ENCODE measurements around the gene NOX5.

NOX5 gene

DNA sequence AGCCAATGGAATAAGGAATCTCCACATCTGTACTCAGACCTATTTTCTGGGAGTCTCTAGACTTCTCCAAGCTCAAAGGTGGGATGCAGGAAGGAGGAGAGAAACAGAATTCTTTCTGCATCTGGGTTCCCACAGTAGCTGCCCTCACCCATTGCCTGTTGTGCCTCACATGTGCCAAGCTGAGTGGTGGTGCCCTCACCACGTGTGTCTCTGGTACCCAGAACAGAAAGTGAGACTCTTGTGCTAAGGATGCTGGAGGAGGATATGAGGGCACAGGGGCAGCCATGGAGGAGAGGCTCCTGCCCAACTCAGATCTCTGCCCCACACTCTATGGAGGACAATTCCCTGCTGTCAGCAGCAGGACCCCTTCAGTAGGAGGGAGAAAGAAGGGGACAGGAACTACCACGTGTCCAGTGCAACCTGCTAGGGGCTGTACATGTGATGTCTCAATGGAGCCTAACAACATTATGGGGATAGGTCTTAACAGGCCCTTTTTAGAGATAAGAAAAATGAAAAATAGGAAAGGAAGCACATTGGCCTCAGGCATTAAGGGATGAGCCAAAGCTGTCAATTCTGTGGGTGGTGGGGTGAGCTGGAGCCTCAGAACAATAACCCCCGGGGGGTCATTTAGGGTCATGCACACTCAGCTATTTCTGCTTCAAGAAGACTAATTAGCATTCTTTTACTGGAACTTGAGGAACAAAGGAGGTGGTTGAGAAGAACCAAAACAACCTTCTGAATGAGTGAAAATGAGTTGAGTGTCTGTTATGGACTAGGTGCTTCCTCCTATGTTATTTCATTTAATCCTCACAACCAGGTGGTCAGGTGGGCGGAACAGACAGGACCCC lies 16.3 kb upstream of the NOX5 start:
- DNase-seq (ENCODE audit: low read depth): no peak
- no peak overlapping the region for H3K4me3 ChIP-seq (replicated peaks; ENCODE audit: low read depth, low read length)
- TF ChIP-seq CTCF (IDR thresholded peaks at IDR 0.05; ENCODE audit: low read length, missing control alignments): no peak

- no peak for TF ChIP-seq CTCF (IDR thresholded peaks at IDR 0.05; ENCODE audit: low read length, missing control alignments)
- no peak overlapping the region for H3K4me3 ChIP-seq (replicated peaks; ENCODE audit: low read depth, low read length)
- DNase-seq (ENCODE audit: low read depth): no peak
Measured at GRCh38 chr15:68999091-68999490, 15.4 kb upstream of the NOX5 start.

DNA sequence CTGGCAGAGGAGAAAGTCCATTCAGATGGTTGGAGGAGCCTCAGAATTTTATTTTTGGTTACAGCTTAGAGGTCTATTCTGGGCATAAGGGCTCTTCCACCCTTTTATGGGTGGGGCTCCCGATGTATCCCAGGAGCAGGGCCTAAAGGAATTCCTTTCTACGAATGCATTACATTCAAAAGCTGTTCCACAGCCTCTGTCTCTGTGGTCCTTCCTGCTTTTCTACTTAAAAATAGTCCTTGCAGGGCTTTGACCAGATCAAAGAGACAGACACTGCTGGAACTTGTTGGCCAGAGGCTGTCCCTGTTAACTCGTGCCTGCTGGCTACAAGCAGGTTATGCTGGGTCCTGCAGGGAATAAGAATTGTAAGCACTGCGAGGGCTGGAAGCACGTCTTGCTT lies 14.4 kb upstream of the NOX5 start:
- no peak overlapping the region for H3K4me3 ChIP-seq (replicated peaks; ENCODE audit: low read depth, low read length)
- TF ChIP-seq CTCF (IDR thresholded peaks at IDR 0.05; ENCODE audit: low read length, missing control alignments): no peak
- DNase-seq (ENCODE audit: low read depth): no peak

DNA sequence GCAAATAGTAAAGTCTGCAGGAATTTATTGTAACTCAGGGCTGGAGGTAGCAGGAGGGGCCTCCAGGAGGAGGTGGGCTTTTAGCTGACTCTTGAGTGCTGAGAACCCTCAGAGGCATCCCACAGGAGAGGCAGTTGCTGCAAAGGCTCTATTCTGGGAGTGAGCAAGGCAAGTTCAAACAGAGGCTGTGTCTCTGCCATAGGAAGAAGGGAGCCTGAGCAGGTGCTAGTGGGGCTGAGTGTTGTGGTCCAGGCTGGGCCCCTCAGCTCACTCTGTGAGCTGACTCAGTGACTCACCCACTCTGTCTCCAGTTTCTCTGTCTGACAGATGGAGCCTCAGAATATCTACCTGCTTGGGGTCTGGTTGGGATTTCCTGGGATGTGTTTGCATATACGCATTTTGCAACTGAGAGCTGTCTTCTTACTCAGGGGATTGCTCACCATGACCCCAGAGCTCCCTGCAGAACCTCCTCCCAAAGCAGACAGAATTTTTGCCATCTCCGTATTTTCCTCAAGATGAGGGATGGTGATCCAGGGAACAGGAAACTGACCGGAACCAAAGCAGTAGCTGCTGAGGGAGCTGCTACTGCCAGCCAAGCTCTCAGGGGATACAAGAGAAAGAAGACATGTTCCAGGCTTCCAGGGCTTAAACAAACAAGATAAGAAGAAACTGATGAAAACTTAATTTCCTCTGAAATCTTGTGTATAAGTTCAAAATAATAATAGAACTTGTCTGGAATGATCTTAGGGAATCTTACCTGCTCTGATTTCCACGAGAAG lies 13.6 kb upstream of the NOX5 start:
- no peak for DNase-seq (ENCODE audit: low read depth)
- TF ChIP-seq CTCF (IDR thresholded peaks at IDR 0.05; ENCODE audit: low read length, missing control alignments): no peak
- H3K4me3 ChIP-seq (replicated peaks; ENCODE audit: low read depth, low read length): no peak overlapping the region

- TF ChIP-seq CTCF (IDR thresholded peaks at IDR 0.05; ENCODE audit: low read length, missing control alignments): no peak
- no peak for DNase-seq (ENCODE audit: low read depth)
- no peak overlapping the region for H3K4me3 ChIP-seq (replicated peaks; ENCODE audit: low read depth, low read length)
Measured at GRCh38 chr15:69002783-69003182, 11.7 kb upstream of the NOX5 start.

DNA sequence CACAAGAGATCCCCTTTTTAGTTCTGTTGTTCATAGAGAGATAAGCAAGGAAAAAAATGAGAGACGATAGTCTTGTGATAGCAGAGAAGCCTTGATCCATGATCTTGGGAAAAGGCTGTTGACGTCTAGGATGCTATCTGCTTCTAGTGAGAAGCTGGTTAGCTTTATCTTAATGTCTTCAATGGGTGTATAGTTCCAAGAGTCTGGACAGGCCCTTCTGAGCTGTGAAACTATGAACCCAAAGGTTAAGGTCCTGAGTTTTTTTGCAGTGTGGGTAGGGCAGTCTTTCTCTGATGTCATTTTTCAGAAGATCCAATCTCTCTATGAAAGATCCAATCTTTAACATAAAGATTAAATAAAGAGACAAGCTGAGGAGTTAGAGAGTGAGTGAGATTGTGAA lies 10.5 kb upstream of the NOX5 start:
- no peak overlapping the region for H3K4me3 ChIP-seq (replicated peaks; ENCODE audit: low read depth, low read length)
- no peak for DNase-seq (ENCODE audit: low read depth)
- no peak for TF ChIP-seq CTCF (IDR thresholded peaks at IDR 0.05; ENCODE audit: low read length, missing control alignments)
